H9 (cell line): ENCODE results near the gene USP3. TPM values are rescaled to one million over a fixed set of nuclear protein-coding genes. Genes with fewer than 3 reads are reported as not detected.

Experiments
- DNase-seq: peaks from one replicate; pipeline ENCODE4 v3.0.0-alpha.2; 2017
- H2AFZ ChIP-seq: one replicate; pipeline ENCODE4 v1.6.1; 2013; ENCODE audit warnings: mild to moderate bottlenecking, low read length, control low read depth, moderate library complexity
- H2AK5ac ChIP-seq: 2 replicates; pipeline ENCODE4 v1.6.1; 2013; ENCODE audit warnings: low read length, control low read depth, mixed read lengths; ENCODE audit not compliant: insufficient read length
- H2BK120ac ChIP-seq: one replicate; pipeline ENCODE4 v1.6.1; 2013; ENCODE audit warnings: low read depth, mild to moderate bottlenecking, low read length, control low read depth, inconsistent platforms; ENCODE audit not compliant: poor library complexity, severe bottlenecking
- H2BK12ac ChIP-seq: 2 replicates; pipeline ENCODE4 v1.6.1; 2013; ENCODE audit warnings: low read length, control low read depth, mixed read lengths, low read depth; ENCODE audit not compliant: insufficient read length
- H2BK15ac ChIP-seq: 2 replicates; pipeline ENCODE4 v1.6.1; 2013; ENCODE audit warnings: low read depth, low read length, control low read depth
- H2BK20ac ChIP-seq: one replicate; pipeline ENCODE4 v1.6.1; 2013; ENCODE audit warnings: low read depth, mild to moderate bottlenecking, low read length, control low read depth, inconsistent platforms; ENCODE audit not compliant: poor library complexity, severe bottlenecking
- H2BK5ac ChIP-seq: 2 replicates; pipeline ENCODE4 v1.6.1; 2013; ENCODE audit warnings: low read length, control low read depth, mixed read lengths; ENCODE audit not compliant: insufficient read length
- H3K14ac ChIP-seq: 2 replicates; pipeline ENCODE4 v1.6.1; 2013; ENCODE audit warnings: low read length, control low read depth; ENCODE audit not compliant: insufficient read depth
- H3K18ac ChIP-seq: 2 replicates; pipeline ENCODE4 v1.6.1; 2013; ENCODE audit warnings: low read depth, mild to moderate bottlenecking, mixed read lengths, low read length, control low read depth; ENCODE audit not compliant: insufficient read length
- H3K23ac ChIP-seq: 2 replicates; pipeline ENCODE4 v1.6.1; 2013; ENCODE audit warnings: low read length, control low read depth, mixed read lengths, low read depth; ENCODE audit not compliant: insufficient read length
- H3K23me2 ChIP-seq: 2 replicates; pipeline ENCODE4 v1.6.1; 2013; ENCODE audit warnings: low read depth, mild to moderate bottlenecking, mixed read lengths, low read length, control low read depth; ENCODE audit not compliant: insufficient read length, poor library complexity, severe bottlenecking
- H3K27ac ChIP-seq: 2 replicates; pipeline ENCODE4 v1.5.1; 2013; ENCODE audit warnings: low read length, control low read depth, mixed read lengths, low read depth; ENCODE audit not compliant: insufficient read length
- H3K27me3 ChIP-seq: 2 replicates; pipeline ENCODE4 v1.6.1; 2013; ENCODE audit warnings: low read length, control low read depth, inconsistent platforms; ENCODE audit not compliant: insufficient read depth
- H3K4ac ChIP-seq: 2 replicates; pipeline ENCODE4 v1.6.1; 2013; ENCODE audit warnings: low read depth, mild to moderate bottlenecking, control low read depth, inconsistent platforms, low read length, moderate library complexity
- H3K4me1 ChIP-seq: 2 replicates; pipeline ENCODE4 v1.6.1; 2013; ENCODE audit warnings: low read length, control low read depth, inconsistent platforms; ENCODE audit not compliant: insufficient read depth
- H3K4me2 ChIP-seq: 2 replicates; pipeline ENCODE4 v1.6.1; 2013; ENCODE audit warnings: low read length, control low read depth, mixed read lengths; ENCODE audit not compliant: insufficient read length, insufficient read depth
- H3K56ac ChIP-seq: 2 replicates; pipeline ENCODE4 v1.6.1; 2013; ENCODE audit warnings: low read depth, mild to moderate bottlenecking, mixed read lengths, low read length, control low read depth; ENCODE audit not compliant: insufficient read length
- H3K79me1 ChIP-seq: 2 replicates; pipeline ENCODE4 v1.6.1; 2013; ENCODE audit warnings: low read depth, mild to moderate bottlenecking, moderate library complexity, low read length, control low read depth, inconsistent platforms; ENCODE audit not compliant: insufficient read depth, poor library complexity, severe bottlenecking
- H3K79me2 ChIP-seq: 2 replicates; pipeline ENCODE4 v1.6.1; 2013; ENCODE audit warnings: low read length, control low read depth, inconsistent platforms; ENCODE audit not compliant: insufficient read depth
- H3K9ac ChIP-seq: 2 replicates; pipeline ENCODE4 v1.6.1; 2013; ENCODE audit warnings: low read length, control low read depth, mixed read lengths; ENCODE audit not compliant: insufficient read length; ENCODE audit errors: extremely low read depth
- H3K9me3 ChIP-seq: one replicate; pipeline ENCODE4 v1.6.1; 2013; ENCODE audit warnings: low read depth, low read length, inconsistent platforms; ENCODE audit not compliant: control insufficient read depth
- H3T11ph ChIP-seq: one replicate; pipeline ENCODE4 v1.6.1; 2013; ENCODE audit warnings: mild to moderate bottlenecking, low read length, control low read depth, inconsistent platforms
- H4K20me1 ChIP-seq: one replicate; pipeline ENCODE4 v1.6.1; 2013; ENCODE audit not compliant: control insufficient read depth, insufficient read length, insufficient read depth
- H4K5ac ChIP-seq: 2 replicates; pipeline ENCODE4 v1.6.1; 2013; ENCODE audit warnings: low read depth, mild to moderate bottlenecking, mixed read lengths, low read length, control low read depth; ENCODE audit not compliant: insufficient read length
- H4K8ac ChIP-seq: replicated peaks from 2 replicates; pipeline ENCODE4 v1.6.1; 2013; ENCODE audit warnings: low read length, control low read depth, mixed read lengths, low read depth; ENCODE audit not compliant: insufficient read length
- H4K91ac ChIP-seq: 2 replicates; pipeline ENCODE4 v1.6.1; 2013; ENCODE audit warnings: low read depth, mild to moderate bottlenecking, moderate library complexity, mixed read lengths, low read length, control low read depth; ENCODE audit not compliant: insufficient read length
- H3K27ac Mint-ChIP-seq, 3 experiments: 2 replicates in 2 of 3; 3 replicates in 1 of 3; pipeline ENCODE4 v1.8.0; 2020 to 2021; ENCODE audit warnings: mixed read lengths in 3 of 3, mild to moderate bottlenecking in 1 of 3, moderate library complexity in 1 of 3
- H3K27me3 Mint-ChIP-seq: 2 replicates; pipeline ENCODE4 v1.8.0; 2021; ENCODE audit warnings: low read depth, mild to moderate bottlenecking, moderate library complexity, mixed read lengths
- H3K36me3 Mint-ChIP-seq, 3 experiments: 2 replicates in 2 of 3; 3 replicates in 1 of 3; pipeline ENCODE4 v1.8.0; 2020 to 2021; ENCODE audit warnings: low read depth in 3 of 3, mixed read lengths in 3 of 3; ENCODE audit not compliant: insufficient read depth in 1 of 3
- H3K4me1 Mint-ChIP-seq, 2 experiments: 2 replicates each; pipeline ENCODE4 v1.8.0; 2020; ENCODE audit warnings: mixed read lengths in 2 of 2
- H3K4me3 Mint-ChIP-seq, 2 experiments: 2 replicates in 1 of 2; 3 replicates in 1 of 2; pipeline ENCODE4 v1.8.0; 2020 to 2021; ENCODE audit warnings: mild to moderate bottlenecking in 2 of 2, mixed read lengths in 2 of 2, moderate library complexity in 1 of 2
- H3K9me3 Mint-ChIP-seq, 2 experiments: 2 replicates in 1 of 2; 3 replicates in 1 of 2; pipeline ENCODE4 v1.8.0; 2020; ENCODE audit warnings: mild to moderate bottlenecking in 2 of 2, mixed read lengths in 2 of 2, moderate library complexity in 1 of 2
- WGBS: extraction: QIAGEN DNeasy Blood & Tissue Kit; methylation state at CpG from one replicate; pipeline ENCODE4 v1.1.7; 2013; ENCODE audit warnings: missing lambda C conversion rate, low lambda C conversion rate, mixed read lengths; ENCODE audit not compliant: insufficient read length; ENCODE audit errors: extremely low coverage; 5-methylcytosine and 5-hydroxymethylcytosine counted together
- total RNA-seq: library from RNA; stranded (reverse); gene quantifications from 2 replicates; pipeline ENCODE4 v1.2.1, GENCODE V29; 2021
- TF ChIP-seq, protein P1 (sequence below): fragments of 200-600 bp; sonication (generic); conservative IDR thresholded peaks from 3 replicates; pipeline ENCODE4 v1.8.0; 2021; ENCODE audit warnings: antibody characterized with exemption, mild to moderate bottlenecking

Gene USP3
- total RNA-seq, 1 experiment from 2014 or later: 14.2 TPM

DNA sequence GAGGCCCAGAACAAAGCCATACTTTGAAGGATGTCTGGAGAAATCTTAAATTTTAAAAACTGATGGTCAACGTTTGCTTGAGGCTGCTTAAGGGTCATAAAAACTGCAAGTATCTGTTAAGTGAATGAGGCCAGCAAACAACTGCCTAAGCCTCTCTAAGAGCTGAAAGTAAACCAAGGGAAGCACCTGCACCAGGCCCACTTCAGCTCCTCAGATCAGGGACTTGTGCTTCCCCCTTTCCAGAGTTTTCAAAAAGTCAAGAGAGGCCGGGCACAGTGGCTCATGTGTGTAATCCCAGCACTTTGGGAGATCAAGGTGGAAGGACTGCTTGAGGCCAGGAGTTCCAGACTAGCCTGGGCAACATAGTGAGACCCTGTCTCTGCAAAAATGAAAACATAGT, 101.9 kb downstream of the USP3 start:
- Histone ChIP-seq H2BK5ac (no peak overlapping the region), H4K5ac (no peak overlapping the region), H4K20me1 (no peaks in the 10 kb centered on the region), H4K91ac (no peak overlapping the region), H2BK120ac (no peak overlapping the region), H3K27me3 (peaks cover 3% of the 10 kb centered on the region; the same call in 1 of the 2 replicates), H3K23me2 (peaks cover 3% of the 10 kb centered on the region), H3T11ph (no peak overlapping the region), H3K79me2 (no peaks in the 10 kb centered on the region), H3K79me1 (no peaks in the 10 kb centered on the region), H3K9me3 (no peaks in the 10 kb centered on the region), H3K4me1 (no peaks in the 10 kb centered on the region), H3K56ac (no peak overlapping the region), H3K4ac (no peak overlapping the region), H4K8ac (no peak overlapping the region), H2AK5ac (no peak overlapping the region), H3K27ac (no peak overlapping the region), H3K4me2 (no peak overlapping the region), H3K9ac (no peak overlapping the region), H3K14ac (no peak overlapping the region), H2BK12ac (no peak overlapping the region), H3K23ac (no peak overlapping the region), H2BK20ac (no peak overlapping the region), H3K18ac (no peak overlapping the region), H2BK15ac (no peak overlapping the region), H2AFZ (no peak overlapping the region)
- no peak overlapping the region for H3K4me3 Mint-ChIP-seq
- peaks cover 22% of the 10 kb centered on the region for H3K27me3 Mint-ChIP-seq
- TF ChIP-seq, protein P1, sequence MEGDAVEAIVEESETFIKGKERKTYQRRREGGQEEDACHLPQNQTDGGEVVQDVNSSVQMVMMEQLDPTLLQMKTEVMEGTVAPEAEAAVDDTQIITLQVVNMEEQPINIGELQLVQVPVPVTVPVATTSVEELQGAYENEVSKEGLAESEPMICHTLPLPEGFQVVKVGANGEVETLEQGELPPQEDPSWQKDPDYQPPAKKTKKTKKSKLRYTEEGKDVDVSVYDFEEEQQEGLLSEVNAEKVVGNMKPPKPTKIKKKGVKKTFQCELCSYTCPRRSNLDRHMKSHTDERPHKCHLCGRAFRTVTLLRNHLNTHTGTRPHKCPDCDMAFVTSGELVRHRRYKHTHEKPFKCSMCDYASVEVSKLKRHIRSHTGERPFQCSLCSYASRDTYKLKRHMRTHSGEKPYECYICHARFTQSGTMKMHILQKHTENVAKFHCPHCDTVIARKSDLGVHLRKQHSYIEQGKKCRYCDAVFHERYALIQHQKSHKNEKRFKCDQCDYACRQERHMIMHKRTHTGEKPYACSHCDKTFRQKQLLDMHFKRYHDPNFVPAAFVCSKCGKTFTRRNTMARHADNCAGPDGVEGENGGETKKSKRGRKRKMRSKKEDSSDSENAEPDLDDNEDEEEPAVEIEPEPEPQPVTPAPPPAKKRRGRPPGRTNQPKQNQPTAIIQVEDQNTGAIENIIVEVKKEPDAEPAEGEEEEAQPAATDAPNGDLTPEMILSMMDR: no peak
- no peak for DNase-seq
- peaks cover 14 to 15% of the 10 kb centered on the region in 2 experiments for H3K4me1 Mint-ChIP-seq
- H3K27ac Mint-ChIP-seq: peak overlapping the region in 1 of 3 experiments; percentile 18; a peak in 3 of 7 replicates
- no peaks in the 10 kb centered on the region for H3K9me3 Mint-ChIP-seq
- WGBS: no CpG with 5 or more reads among the region's 2 CpGs
- peaks cover 3 to 25% (median 10%) of the 10 kb centered on the region in 3 experiments for H3K36me3 Mint-ChIP-seq
